ENCODE data around the gene COL5A1.

Gene COL5A1

DNA sequence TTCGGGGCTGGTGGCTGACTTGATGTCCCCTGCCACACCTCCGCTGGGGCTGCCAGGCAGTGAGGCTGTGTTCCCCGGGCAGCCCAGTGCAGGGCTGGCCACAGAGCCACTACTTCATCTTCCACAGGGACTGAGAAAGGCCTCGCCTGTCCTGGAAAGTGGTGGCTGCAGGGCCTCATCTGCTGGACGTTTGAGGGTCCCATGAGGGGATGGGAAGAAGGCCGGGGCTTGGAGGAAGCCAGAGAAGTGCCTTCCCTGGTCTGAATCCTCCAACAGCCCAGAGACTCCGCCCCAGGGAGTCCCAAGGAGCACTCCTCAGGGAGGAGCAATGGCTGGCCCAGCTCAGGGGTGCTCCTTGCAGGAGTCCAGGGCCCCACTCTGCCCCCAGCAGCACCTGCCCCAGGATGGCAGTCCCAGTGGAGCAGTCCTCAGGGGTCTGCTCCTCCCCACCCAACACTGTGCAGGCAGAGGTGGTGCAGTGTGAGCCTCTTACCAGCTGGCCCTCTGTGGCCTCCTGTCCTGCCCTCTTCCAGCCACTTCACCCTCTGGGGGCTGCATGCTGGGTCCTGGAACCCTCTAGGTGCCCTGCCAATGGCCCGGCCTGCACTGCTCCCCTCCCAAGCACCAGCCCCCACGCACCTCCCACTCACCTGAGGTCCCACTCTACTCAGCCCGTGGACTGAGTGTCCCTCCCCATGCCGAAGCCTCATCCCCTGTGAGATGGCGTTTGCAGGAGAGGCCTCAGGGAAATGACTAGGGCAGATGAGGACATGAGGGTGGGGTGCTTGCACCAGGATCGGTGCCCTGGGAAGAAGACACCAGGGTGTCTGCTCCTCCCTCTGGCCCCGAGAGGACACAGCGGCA lies 47.3 kb upstream of the COL5A1 start:
- H3K4me3 ChIP-seq (ENCODE audit: low read depth, low read length), result no peak overlapping the region
- H2AFZ ChIP-seq, result no peak overlapping the region
- H3K9ac ChIP-seq, result no peak overlapping the region
- H3K4me2 ChIP-seq (ENCODE audit: low read length), result no peak overlapping the region
- no peaks in the 10 kb centered on the region for H3K4me1 ChIP-seq
- H3K36me3 ChIP-seq (ENCODE audit: control insufficient read depth, insufficient read depth, low read length), result no peaks in the 10 kb centered on the region
- H3K27ac ChIP-seq, result no peak overlapping the region
- no peaks in the 10 kb centered on the region for H3K79me2 ChIP-seq
- TF ChIP-seq CTCF (IDR thresholded peaks at IDR 0.05), result no peak
- H3K27me3 ChIP-seq (ENCODE audit: control insufficient read depth, insufficient read depth, low read length), result no peaks in the 10 kb centered on the region
- H3K9me3 ChIP-seq (ENCODE audit: control insufficient read depth, low read length), result no peaks in the 10 kb centered on the region

GRCh38 chr9:134595014-134595413 lies 46.6 kb upstream of the COL5A1 start:
- H3K36me3 ChIP-seq (ENCODE audit: control insufficient read depth, insufficient read depth, low read length), result no peaks in the 10 kb centered on the region
- H3K4me1 ChIP-seq, result no peaks in the 10 kb centered on the region
- no peak overlapping the region for H3K4me2 ChIP-seq (ENCODE audit: low read length)
- H3K79me2 ChIP-seq, result no peaks in the 10 kb centered on the region
- H3K9me3 ChIP-seq (ENCODE audit: control insufficient read depth, low read length), result no peaks in the 10 kb centered on the region
- H3K27me3 ChIP-seq (ENCODE audit: control insufficient read depth, insufficient read depth, low read length), result no peaks in the 10 kb centered on the region
- no peak overlapping the region for H2AFZ ChIP-seq
- H3K9ac ChIP-seq, result no peak overlapping the region
- no peak overlapping the region for H3K4me3 ChIP-seq (ENCODE audit: low read depth, low read length)
- H3K27ac ChIP-seq, result no peak overlapping the region
- TF ChIP-seq CTCF (IDR thresholded peaks at IDR 0.05), result no peak

DNA sequence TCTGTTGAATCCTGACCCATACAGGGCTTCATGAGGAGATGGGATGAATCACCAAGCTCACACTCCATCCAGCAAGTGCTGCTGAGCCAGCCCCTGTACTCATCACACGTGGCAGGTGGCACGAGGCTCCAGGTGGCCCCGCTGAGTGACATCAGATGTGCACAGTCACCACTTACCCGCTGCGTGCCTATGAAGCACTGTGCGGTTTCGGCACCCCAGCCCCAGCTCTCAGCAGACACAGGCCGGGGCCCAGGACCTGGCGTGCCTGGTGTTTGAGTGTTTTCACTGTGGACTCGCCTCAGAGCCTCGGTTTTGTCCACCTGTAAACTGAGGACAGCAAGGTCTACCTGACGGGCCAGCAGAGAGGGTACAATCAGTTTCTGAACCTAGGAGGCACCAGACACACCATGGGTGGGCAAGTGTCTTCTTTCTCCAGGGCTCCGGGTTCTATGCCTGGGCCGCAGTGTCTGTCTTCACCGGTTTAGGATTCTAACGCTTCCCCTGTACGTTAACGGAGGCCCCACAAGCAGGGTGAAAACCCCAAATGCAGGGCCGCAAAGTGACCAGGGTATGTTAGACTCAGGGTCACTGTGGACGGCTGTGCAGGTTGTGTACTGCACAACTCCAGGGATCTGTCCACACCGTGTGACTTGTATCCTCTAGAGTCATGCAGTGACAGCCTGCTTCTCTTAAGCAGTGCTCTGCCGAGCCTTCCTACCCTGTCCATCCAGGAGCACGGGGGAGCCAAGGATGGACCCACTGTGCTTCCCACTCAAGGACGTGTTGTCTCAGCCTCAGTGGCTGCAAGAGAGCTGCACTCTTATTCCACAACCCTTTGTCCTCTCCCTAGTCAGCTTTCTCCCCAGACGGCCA lies 44.3 kb upstream of the COL5A1 start:
- Histone ChIP-seq H3K27ac (no peak overlapping the region), H3K79me2 (no peaks in the 10 kb centered on the region)
- TF ChIP-seq CTCF (IDR thresholded peaks at IDR 0.05), result no peak

GRCh38 chr9:134597957-134598883 lies 43.4 kb upstream of the COL5A1 start:
- TF ChIP-seq CTCF (IDR thresholded peaks at IDR 0.05), result no peak
- no peak overlapping the region for H3K9ac ChIP-seq
- H3K9me3 ChIP-seq (ENCODE audit: control insufficient read depth, low read length), result no peaks in the 10 kb centered on the region
- no peak overlapping the region for H3K4me3 ChIP-seq (ENCODE audit: low read depth, low read length)
- H3K79me2 ChIP-seq, result no peaks in the 10 kb centered on the region
- H3K27me3 ChIP-seq (ENCODE audit: control insufficient read depth, insufficient read depth, low read length), result no peaks in the 10 kb centered on the region
- H2AFZ ChIP-seq, result peak overlapping the region; percentile 38
- H3K4me1 ChIP-seq, result no peaks in the 10 kb centered on the region
- no peak overlapping the region for H3K4me2 ChIP-seq (ENCODE audit: low read length)
- no peaks in the 10 kb centered on the region for H3K36me3 ChIP-seq (ENCODE audit: control insufficient read depth, insufficient read depth, low read length)
- H3K27ac ChIP-seq, result no peak overlapping the region

More for the DNA sequence above, 44.3 kb upstream of the COL5A1 start:
- H3K4me2 ChIP-seq (ENCODE audit: low read length), result no peak overlapping the region
- H3K4me1 ChIP-seq, result no peaks in the 10 kb centered on the region
- no peak overlapping the region for H3K9ac ChIP-seq
- H3K27me3 ChIP-seq (ENCODE audit: control insufficient read depth, insufficient read depth, low read length), result no peaks in the 10 kb centered on the region
- H3K4me3 ChIP-seq (ENCODE audit: low read depth, low read length), result no peak overlapping the region
- H3K9me3 ChIP-seq (ENCODE audit: control insufficient read depth, low read length), result no peaks in the 10 kb centered on the region
- no peaks in the 10 kb centered on the region for H3K36me3 ChIP-seq (ENCODE audit: control insufficient read depth, insufficient read depth, low read length)
- H2AFZ ChIP-seq, result no peak overlapping the region
